Mesendoderm (in vitro differentiated cells): ENCODE measurements around the gene JAG2.

Experiments
- DNase-seq: peaks from one replicate; pipeline ENCODE4 v3.0.0; 2013
- H2AK5ac ChIP-seq: 2 replicates; pipeline ENCODE4 v1.6.1; 2013; ENCODE audit warnings: low read length, inconsistent platforms
- H2BK120ac ChIP-seq: 2 replicates; pipeline ENCODE4 v1.6.1; 2013; ENCODE audit warnings: low read depth, mild to moderate bottlenecking, low read length, moderate library complexity, mixed read lengths
- H2BK15ac ChIP-seq: replicated peaks from 2 replicates; pipeline ENCODE4 v1.6.1; 2013; ENCODE audit warnings: low read depth, mild to moderate bottlenecking, moderate library complexity
- H2BK5ac ChIP-seq: 2 replicates; pipeline ENCODE4 v1.6.1; 2013; ENCODE audit warnings: low read length, inconsistent platforms
- H3K18ac ChIP-seq: 2 replicates; pipeline ENCODE4 v1.6.1; 2013; ENCODE audit warnings: mild to moderate bottlenecking, low read length, mixed read lengths
- H3K23ac ChIP-seq: one replicate; pipeline ENCODE4 v1.6.1; 2013; ENCODE audit warnings: low read length
- H3K27ac ChIP-seq: 2 replicates; pipeline ENCODE4 v1.5.1; 2013; ENCODE audit warnings: low read depth, mild to moderate bottlenecking, inconsistent platforms, low read length, moderate library complexity
- H3K27me3 ChIP-seq: 2 replicates; pipeline ENCODE4 v1.6.1; 2013; ENCODE audit warnings: low read length, control low read depth, mild to moderate bottlenecking, inconsistent platforms; ENCODE audit not compliant: insufficient read depth, poor library complexity
- H3K36me3 ChIP-seq: 2 replicates; pipeline ENCODE4 v1.6.1; 2013; ENCODE audit warnings: low read length, inconsistent platforms; ENCODE audit not compliant: control insufficient read depth, insufficient read depth
- H3K4ac ChIP-seq: one replicate; pipeline ENCODE4 v1.6.1; 2013; ENCODE audit warnings: low read depth, mild to moderate bottlenecking, low read length, moderate library complexity
- H3K4me1 ChIP-seq: 2 replicates; pipeline ENCODE4 v1.6.1; 2013; ENCODE audit warnings: low read depth, low read length, inconsistent platforms; ENCODE audit not compliant: control insufficient read depth
- H3K4me2 ChIP-seq: 2 replicates; pipeline ENCODE4 v1.6.1; 2013; ENCODE audit warnings: low read length
- H3K4me3 ChIP-seq: 2 replicates; pipeline ENCODE4 v1.5.1; 2013; ENCODE audit warnings: mild to moderate bottlenecking, low read length
- H3K56ac ChIP-seq: one replicate; pipeline ENCODE4 v1.6.1; 2013; ENCODE audit warnings: low read length
- H3K79me1 ChIP-seq: 2 replicates; pipeline ENCODE4 v1.6.1; 2013; ENCODE audit warnings: low read length, inconsistent platforms
- H3K79me2 ChIP-seq: 2 replicates; pipeline ENCODE4 v1.6.1; 2013; ENCODE audit warnings: mild to moderate bottlenecking, low read length; ENCODE audit not compliant: control insufficient read depth, insufficient read depth
- H3K9ac ChIP-seq: 2 replicates; pipeline ENCODE4 v1.6.1; 2013; ENCODE audit warnings: low read length, inconsistent platforms
- H4K5ac ChIP-seq: one replicate; pipeline ENCODE4 v1.6.1; 2013; ENCODE audit warnings: low read length
- H4K8ac ChIP-seq: one replicate; pipeline ENCODE4 v1.6.1; 2013; ENCODE audit warnings: low read depth, mild to moderate bottlenecking, control low read depth, low read length, moderate library complexity
- WGBS: extraction: QIAGEN DNeasy Blood & Tissue Kit; methylation state at CpG from one replicate; pipeline ENCODE4 v1.1.7; 2013; ENCODE audit warnings: low lambda C conversion rate, missing lambda C conversion rate; ENCODE audit not compliant: insufficient coverage; ENCODE audit errors: extremely low coverage; 5-methylcytosine and 5-hydroxymethylcytosine counted together

Gene JAG2

GRCh38 chr14:105145381-105146180 lies 23.0 kb downstream of the JAG2 start:
- no peak overlapping the region for H3K56ac ChIP-seq
- no peak overlapping the region for H3K18ac ChIP-seq
- no peak overlapping the region for H2BK15ac ChIP-seq
- no peak overlapping the region for H3K9ac ChIP-seq
- H3K79me1 ChIP-seq = no peaks in the 10 kb centered on the region
- H3K4ac ChIP-seq = no peak overlapping the region
- no CpG with 5 or more reads among the region's 28 CpGs for WGBS
- H2AK5ac ChIP-seq = no peak overlapping the region
- no peaks in the 10 kb centered on the region for H3K36me3 ChIP-seq
- H2BK5ac ChIP-seq = no peak overlapping the region
- no peaks in the 10 kb centered on the region for H3K4me1 ChIP-seq
- H3K23ac ChIP-seq = no peak overlapping the region
- DNase-seq = no peak
- H3K4me3 ChIP-seq = no peak overlapping the region
- no peaks in the 10 kb centered on the region for H3K27me3 ChIP-seq
- H4K8ac ChIP-seq = no peak overlapping the region
- H3K4me2 ChIP-seq = no peak overlapping the region
- no peaks in the 10 kb centered on the region for H3K79me2 ChIP-seq
- H2BK120ac ChIP-seq = no peak overlapping the region
- no peak overlapping the region for H4K5ac ChIP-seq
- H3K27ac ChIP-seq = no peak overlapping the region

GRCh38 chr14:105144666-105145380 lies 23.8 kb downstream of the JAG2 start:
- Histone ChIP-seq H3K4me2 (no peak overlapping the region), H2AK5ac (no peak overlapping the region), H2BK15ac (no peak overlapping the region), H3K79me1 (no peaks in the 10 kb centered on the region), H3K4me3 (no peak overlapping the region), H4K8ac (no peak overlapping the region), H3K9ac (no peak overlapping the region), H2BK120ac (no peak overlapping the region), H3K4me1 (no peaks in the 10 kb centered on the region), H2BK5ac (no peak overlapping the region), H3K18ac (no peak overlapping the region), H3K27me3 (no peaks in the 10 kb centered on the region), H3K23ac (no peak overlapping the region), H3K56ac (no peak overlapping the region), H4K5ac (no peak overlapping the region), H3K27ac (no peak overlapping the region), H3K79me2 (no peaks in the 10 kb centered on the region), H3K36me3 (no peaks in the 10 kb centered on the region), H3K4ac (no peak overlapping the region)
- no CpG with 5 or more reads among the region's 32 CpGs for WGBS
- DNase-seq = no peak

- Histone ChIP-seq H3K4me2 (no peak overlapping the region), H3K4ac (no peak overlapping the region), H3K79me2 (no peaks in the 10 kb centered on the region), H3K23ac (no peak overlapping the region), H3K18ac (no peak overlapping the region), H3K56ac (no peak overlapping the region), H3K9ac (no peak overlapping the region), H2AK5ac (no peak overlapping the region), H3K4me3 (no peak overlapping the region), H3K36me3 (no peaks in the 10 kb centered on the region), H4K5ac (no peak overlapping the region), H2BK5ac (no peak overlapping the region), H2BK15ac (no peak overlapping the region), H3K27ac (no peak overlapping the region), H3K79me1 (no peaks in the 10 kb centered on the region), H3K27me3 (no peaks in the 10 kb centered on the region), H4K8ac (no peak overlapping the region), H3K4me1 (no peaks in the 10 kb centered on the region), H2BK120ac (no peak overlapping the region)
- DNase-seq = no peak
- no CpG with 5 or more reads among the region's 16 CpGs for WGBS
These were observed 24.4 kb downstream of the JAG2 start for GRCh38 chr14:105144026-105144665.

- H3K4me2 ChIP-seq = no peak overlapping the region
- no peak overlapping the region for H3K18ac ChIP-seq
- no peaks in the 10 kb centered on the region for H3K27me3 ChIP-seq
- H2AK5ac ChIP-seq = no peak overlapping the region
- DNase-seq = no peak
- H3K4me1 ChIP-seq = no peaks in the 10 kb centered on the region
- no peak overlapping the region for H3K4ac ChIP-seq
- no peak overlapping the region for H4K5ac ChIP-seq
- H3K23ac ChIP-seq = no peak overlapping the region
- no peak overlapping the region for H4K8ac ChIP-seq
- no CpG with 5 or more reads among the region's 27 CpGs for WGBS
- H3K9ac ChIP-seq = no peak overlapping the region
- no peak overlapping the region for H3K4me3 ChIP-seq
- no peak overlapping the region for H3K27ac ChIP-seq
- H2BK120ac ChIP-seq = no peak overlapping the region
- H3K79me1 ChIP-seq = no peaks in the 10 kb centered on the region
- no peaks in the 10 kb centered on the region for H3K36me3 ChIP-seq
- no peak overlapping the region for H2BK15ac ChIP-seq
- no peak overlapping the region for H2BK5ac ChIP-seq
- H3K56ac ChIP-seq = no peak overlapping the region
- H3K79me2 ChIP-seq = no peaks in the 10 kb centered on the region
These were observed 25.0 kb downstream of the JAG2 start for GRCh38 chr14:105143451-105144025.

- Histone ChIP-seq H3K4me2 (no peak overlapping the region), H3K9ac (no peak overlapping the region), H3K79me1 (no peaks in the 10 kb centered on the region), H2BK120ac (no peak overlapping the region), H2BK15ac (no peak overlapping the region), H3K36me3 (no peaks in the 10 kb centered on the region), H3K4me1 (no peaks in the 10 kb centered on the region), H3K4ac (no peak overlapping the region), H2AK5ac (no peak overlapping the region), H3K18ac (no peak overlapping the region), H3K79me2 (no peaks in the 10 kb centered on the region), H2BK5ac (no peak overlapping the region), H3K27ac (no peak overlapping the region), H3K4me3 (no peak overlapping the region), H3K23ac (no peak overlapping the region), H4K5ac (no peak overlapping the region), H3K56ac (no peak overlapping the region), H4K8ac (no peak overlapping the region), H3K27me3 (no peaks in the 10 kb centered on the region)
- WGBS = no CpG with 5 or more reads among the region's 60 CpGs
- DNase-seq = no peak
These were observed 25.7 kb downstream of the JAG2 start for GRCh38 chr14:105142651-105143450.
